Right atrium auricular region (tissue), 2 donors: ENCODE results near the gene SRRM4. TPM values are rescaled to one million over a fixed set of nuclear protein-coding genes. Genes with fewer than 3 reads are reported as not detected.
"Not testable (repeated sequence)": the region's sequence is repeated elsewhere in the genome, so short reads cannot be mapped to it uniquely, and the experiment has no call there.

Experiments
- DNase-seq: peaks from one replicate; pipeline ENCODE4 v3.0.0-alpha.2; 2019; ENCODE audit warnings: low spot score
- H3K27ac ChIP-seq, 2 donors: fragments of 200-600 bp; sonication (generic); 1 replicate in 1 of 2; 2 replicates in 1 of 2; pipeline ENCODE4 v1.5.1; 2016 to 2019
- H3K27me3 ChIP-seq, 2 donors: fragments of 200-600 bp; sonication (generic); one replicate each; pipeline versions ENCODE4 v1.5.1 to v1.6.0; 2017 to 2019
- H3K36me3 ChIP-seq: fragments of 200-600 bp; sonication (generic); one replicate; pipeline ENCODE4 v1.5.1; 2016
- H3K4me1 ChIP-seq, 2 donors: fragments of 200-600 bp; sonication (generic); one replicate each; pipeline versions ENCODE4 v1.5.1 to v1.6.0; 2017 to 2019
- H3K4me3 ChIP-seq, 2 donors: fragments of 200-600 bp; sonication (generic); 1 replicate in 1 of 2; 2 replicates in 1 of 2; pipeline ENCODE4 v1.5.1; 2017 to 2019; ENCODE audit warnings: mild to moderate bottlenecking in 1 of 2, moderate library complexity in 1 of 2
- H3K9me3 ChIP-seq, 2 donors: fragments of 200-600 bp; sonication (generic); one replicate each; pipeline ENCODE4 v1.5.1; 2019
- total RNA-seq, 2 donors: library from RNA; depleted of rRNA; stranded (reverse); fragments of >200 nt; gene quantifications; one replicate each; pipeline ENCODE4 v1.1.0, GENCODE V29; 2016
- TF ChIP-seq, protein P1 (sequence below), 2 donors: fragments of 200-600 bp; sonication (generic); IDR thresholded peaks; one replicate each; pipeline ENCODE4 v1.5.1; 2019; ENCODE audit warnings: antibody characterized with exemption in 2 of 2

SRRM4 gene
- total RNA-seq, 2 donors from 2014 or later, result 0.08 TPM; not detected in 1

DNA sequence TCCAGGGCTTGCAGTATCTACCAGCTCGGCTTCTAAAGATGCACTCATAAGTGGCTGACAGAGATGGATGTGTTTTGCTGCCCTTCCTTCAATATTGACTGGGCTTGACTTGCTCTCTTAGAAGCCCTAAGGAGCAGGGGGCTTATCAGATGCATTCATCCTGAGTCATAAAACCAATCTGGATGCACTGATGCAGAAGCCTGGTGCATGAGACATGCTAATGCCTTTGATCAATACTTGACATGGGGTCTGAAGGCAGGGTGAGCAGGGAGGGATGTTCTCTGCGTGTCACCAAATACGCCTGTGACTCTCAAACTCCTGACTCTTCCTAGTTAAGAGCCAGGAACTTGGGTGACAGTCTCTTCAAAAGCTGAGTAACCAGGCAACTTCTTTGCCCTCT, 119.6 kb downstream of the SRRM4 start:
- TF ChIP-seq, protein P1, sequence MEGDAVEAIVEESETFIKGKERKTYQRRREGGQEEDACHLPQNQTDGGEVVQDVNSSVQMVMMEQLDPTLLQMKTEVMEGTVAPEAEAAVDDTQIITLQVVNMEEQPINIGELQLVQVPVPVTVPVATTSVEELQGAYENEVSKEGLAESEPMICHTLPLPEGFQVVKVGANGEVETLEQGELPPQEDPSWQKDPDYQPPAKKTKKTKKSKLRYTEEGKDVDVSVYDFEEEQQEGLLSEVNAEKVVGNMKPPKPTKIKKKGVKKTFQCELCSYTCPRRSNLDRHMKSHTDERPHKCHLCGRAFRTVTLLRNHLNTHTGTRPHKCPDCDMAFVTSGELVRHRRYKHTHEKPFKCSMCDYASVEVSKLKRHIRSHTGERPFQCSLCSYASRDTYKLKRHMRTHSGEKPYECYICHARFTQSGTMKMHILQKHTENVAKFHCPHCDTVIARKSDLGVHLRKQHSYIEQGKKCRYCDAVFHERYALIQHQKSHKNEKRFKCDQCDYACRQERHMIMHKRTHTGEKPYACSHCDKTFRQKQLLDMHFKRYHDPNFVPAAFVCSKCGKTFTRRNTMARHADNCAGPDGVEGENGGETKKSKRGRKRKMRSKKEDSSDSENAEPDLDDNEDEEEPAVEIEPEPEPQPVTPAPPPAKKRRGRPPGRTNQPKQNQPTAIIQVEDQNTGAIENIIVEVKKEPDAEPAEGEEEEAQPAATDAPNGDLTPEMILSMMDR (IDR thresholded peaks at IDR 0.05), result no peak
- Histone ChIP-seq H3K36me3 (no peaks in the 10 kb centered on the region), H3K27me3 (no peaks in the 10 kb centered on the region), H3K27ac (no peak overlapping the region), H3K4me3 (no peak overlapping the region), H3K4me1 (no peaks in the 10 kb centered on the region), H3K9me3 (peaks cover 0 to 8% of the 10 kb centered on the region in 2 donors)
- no peak for DNase-seq

- no peak for DNase-seq
- H3K36me3 ChIP-seq, result no peaks in the 10 kb centered on the region
- no peaks in the 10 kb centered on the region for H3K4me1 ChIP-seq
- H3K27me3 ChIP-seq, result no peaks in the 10 kb centered on the region
- no peak overlapping the region for H3K4me3 ChIP-seq
- H3K27ac ChIP-seq, result no peak overlapping the region
- H3K9me3 ChIP-seq, result peaks cover 0 to 8% of the 10 kb centered on the region in 2 donors
- TF ChIP-seq, protein P1 (IDR thresholded peaks at IDR 0.05), result no peak
Measured at GRCh38 chr12:119102274-119102673, 120.9 kb downstream of the SRRM4 start.

GRCh38 chr12:119102714-119103113, 121.4 kb downstream of the SRRM4 start:
- Histone ChIP-seq H3K4me1 (no peaks in the 10 kb centered on the region), H3K27me3 (no peaks in the 10 kb centered on the region), H3K4me3 (no peak overlapping the region), H3K9me3 (peaks cover 0 to 8% of the 10 kb centered on the region in 2 donors), H3K36me3 (no peaks in the 10 kb centered on the region), H3K27ac (no peak overlapping the region)
- DNase-seq, result no peak
- TF ChIP-seq, protein P1 (IDR thresholded peaks at IDR 0.05), result no peak

- not testable (repeated sequence) for H3K4me3 ChIP-seq, H3K27ac ChIP-seq, H3K36me3 ChIP-seq, H3K27me3 ChIP-seq, DNase-seq, H3K4me1 ChIP-seq, H3K9me3 ChIP-seq
Measured at GRCh38 chr12:119104969-119105368, 123.6 kb downstream of the SRRM4 start.

GRCh38 chr12:119113496-119113986, 132.2 kb downstream of the SRRM4 start:
- TF ChIP-seq, protein P1 (IDR thresholded peaks at IDR 0.05), result no peak
- no peak overlapping the region for H3K4me3 ChIP-seq
- no peak for DNase-seq
- H3K27ac ChIP-seq, result no peak overlapping the region
- H3K9me3 ChIP-seq, result no peaks in the 10 kb centered on the region
- no peaks in the 10 kb centered on the region for H3K36me3 ChIP-seq
- H3K27me3 ChIP-seq, result no peaks in the 10 kb centered on the region
- no peaks in the 10 kb centered on the region for H3K4me1 ChIP-seq

DNA sequence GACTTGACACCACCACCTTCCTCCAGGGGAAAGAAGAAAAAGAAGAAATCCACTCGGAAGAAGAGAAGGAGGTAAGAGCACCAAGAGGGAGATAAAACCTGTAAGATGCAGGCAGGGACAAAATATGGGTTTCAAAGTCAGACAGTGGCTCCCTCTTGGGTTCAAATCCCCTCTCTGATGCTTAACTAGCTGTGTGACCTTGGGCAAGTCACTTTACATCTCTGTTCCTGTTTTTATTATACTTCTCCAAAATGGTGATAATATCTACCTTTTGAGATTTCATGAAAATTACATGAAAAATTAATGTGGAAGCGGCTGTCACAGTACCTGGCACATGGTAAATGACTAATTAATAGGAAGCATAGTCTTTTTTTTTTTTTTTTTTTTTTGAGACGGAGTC, 133.0 kb downstream of the SRRM4 start:
- Histone ChIP-seq H3K4me1 (no peaks in the 10 kb centered on the region), H3K27me3 (no peaks in the 10 kb centered on the region), H3K4me3 (no peak overlapping the region), H3K36me3 (no peaks in the 10 kb centered on the region), H3K27ac (no peak overlapping the region), H3K9me3 (no peaks in the 10 kb centered on the region)
- TF ChIP-seq, protein P1 (IDR thresholded peaks at IDR 0.05), result no peak
- no peak for DNase-seq
